Anterior cingulate cortex (tissue), 58 donors: ENCODE results near the gene TMEM45A.
A peak's percentile ranks its signal among the peaks of the same experiment; 100 is the strongest.
"Not testable (repeated sequence)": the region's sequence is repeated elsewhere in the genome, so short reads cannot be mapped to it uniquely, and the experiment has no call there.

Experiments used
- DNase-seq, 58 donors: peaks; one replicate each; lab custom pipeline; 2025; lab: John Stamatoyannopoulos, UW

Gene TMEM45A

GRCh38 chr3:100563228-100563627 is 70.8 kb downstream of the TMEM45A start:
- DNase-seq: no peak

DNA sequence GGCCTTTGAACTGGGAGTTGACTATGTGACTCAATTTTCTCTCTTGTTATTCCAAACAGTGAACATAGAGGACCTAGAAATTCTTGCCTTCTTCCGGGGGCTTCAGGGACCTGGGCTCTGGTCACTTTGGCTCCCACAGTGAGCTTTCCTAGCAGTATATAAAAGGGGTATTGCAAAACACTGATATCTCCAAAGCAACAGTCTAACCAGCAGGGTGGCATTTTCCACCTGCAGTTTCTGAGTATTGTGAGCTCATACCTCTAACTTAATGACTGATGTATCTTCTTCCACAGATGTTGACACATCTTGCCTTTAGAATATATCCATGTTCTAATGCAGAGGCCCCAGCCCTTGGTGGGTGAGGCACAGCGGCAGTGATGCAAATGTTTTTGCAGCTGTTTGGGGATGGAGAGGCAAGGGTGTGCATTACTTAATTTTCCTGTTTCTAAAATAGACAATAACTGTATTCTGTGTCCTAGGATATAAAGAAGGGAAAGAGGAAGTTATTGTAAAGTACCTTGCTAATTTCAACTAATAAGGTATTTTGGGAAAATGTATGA is 71.3 kb downstream of the TMEM45A start:
- no peak for DNase-seq

- DNase-seq: no peak
These were observed 78.4 kb downstream of the TMEM45A start for GRCh38 chr3:100570811-100571210.

DNA sequence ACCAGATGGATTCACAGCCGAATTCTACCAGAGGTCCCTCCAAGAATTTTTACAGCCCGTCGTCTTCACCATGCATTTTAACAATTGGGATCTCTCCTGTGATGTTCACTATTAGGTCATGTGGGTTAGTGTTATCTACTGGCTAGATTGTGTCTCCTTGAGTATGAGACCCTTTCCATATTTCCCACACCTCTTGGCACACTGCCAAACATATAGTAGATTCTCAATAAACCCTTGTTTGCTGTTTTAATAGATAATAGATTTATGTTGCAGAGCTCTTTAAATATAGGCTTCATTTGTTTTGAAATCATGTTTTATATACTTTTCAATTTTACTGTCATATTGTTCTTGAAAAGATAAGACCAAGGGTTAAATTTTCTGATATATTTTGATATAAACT is 82.1 kb downstream of the TMEM45A start:
- DNase-seq: no peak

GRCh38 chr3:100575704-100576103 is 83.3 kb downstream of the TMEM45A start:
- DNase-seq: no peak

DNA sequence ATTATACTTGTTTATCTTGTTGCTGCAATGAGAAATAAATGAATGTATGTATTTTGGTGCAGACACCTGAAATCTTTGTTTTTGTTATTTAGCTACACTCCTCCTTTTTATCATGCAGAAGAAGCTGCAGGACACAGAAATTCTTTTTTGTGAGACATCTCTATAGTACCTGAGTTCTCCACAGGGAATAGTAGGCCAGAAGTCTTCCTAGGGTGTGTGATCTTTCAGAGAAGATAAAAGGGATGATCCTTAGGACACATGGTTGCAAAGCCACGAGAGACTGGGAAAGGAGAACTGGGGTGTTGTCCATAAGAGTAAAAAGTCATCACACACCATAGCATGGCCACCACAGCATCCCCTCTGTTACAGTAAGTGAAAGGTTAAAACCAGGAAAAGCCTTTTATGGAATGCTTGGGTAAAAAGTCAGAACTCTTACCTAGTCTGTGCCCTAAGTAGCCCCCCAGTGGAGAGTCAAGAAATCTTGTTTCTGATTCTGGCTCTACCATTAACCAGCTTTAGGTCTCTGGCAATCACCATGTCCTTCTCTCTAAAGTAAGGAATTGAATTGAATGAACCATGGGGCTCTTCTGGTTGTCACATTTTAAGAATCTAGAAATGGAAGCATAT is 85.1 kb downstream of the TMEM45A start:
- no peak for DNase-seq

- no peak for DNase-seq
These were observed 86.2 kb downstream of the TMEM45A start for GRCh38 chr3:100578646-100579045.

- no peak for DNase-seq
These were observed 87.7 kb downstream of the TMEM45A start for GRCh38 chr3:100580147-100580546.

GRCh38 chr3:100581650-100582049 is 89.2 kb downstream of the TMEM45A start:
- no peak for DNase-seq

GRCh38 chr3:100582157-100582556 is 89.7 kb downstream of the TMEM45A start:
- DNase-seq: not testable (repeated sequence)

DNA sequence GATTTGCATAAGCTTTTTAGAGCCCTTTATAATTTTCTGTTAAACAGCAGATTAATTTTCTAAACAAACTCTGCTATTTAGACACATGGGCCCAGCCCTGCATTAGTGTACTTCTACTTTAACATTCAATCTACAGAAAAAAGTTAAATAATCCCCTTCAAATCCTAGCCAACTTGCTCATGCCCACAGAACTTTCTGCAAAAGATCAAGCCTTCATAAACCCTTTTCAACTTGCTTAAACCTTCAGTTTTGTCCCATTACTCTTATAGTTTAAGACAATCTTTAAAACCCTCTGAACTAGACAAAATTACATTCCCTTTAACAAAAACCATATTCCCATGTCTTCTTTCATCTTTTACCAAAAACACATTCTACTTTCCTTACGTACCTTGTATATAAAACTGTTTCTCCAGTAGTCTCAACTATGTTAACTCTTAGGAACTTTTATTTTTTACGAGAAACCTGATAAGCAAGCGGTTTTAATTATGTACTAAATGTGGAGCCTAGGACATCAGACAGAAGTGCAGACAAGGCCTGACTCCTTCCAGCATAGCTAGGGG is 91.8 kb downstream of the TMEM45A start:
- no peak for DNase-seq

- DNase-seq: no peak
These were observed 94.4 kb downstream of the TMEM45A start for GRCh38 chr3:100586832-100587231.

- DNase-seq: no peak
These were observed 95.8 kb downstream of the TMEM45A start for GRCh38 chr3:100588251-100588650.

- DNase-seq: peak in 45 of 58 donors; percentile 2 to 66 (median 24)
These were observed 97.9 kb downstream of the TMEM45A start for GRCh38 chr3:100590114-100590839.

DNA sequence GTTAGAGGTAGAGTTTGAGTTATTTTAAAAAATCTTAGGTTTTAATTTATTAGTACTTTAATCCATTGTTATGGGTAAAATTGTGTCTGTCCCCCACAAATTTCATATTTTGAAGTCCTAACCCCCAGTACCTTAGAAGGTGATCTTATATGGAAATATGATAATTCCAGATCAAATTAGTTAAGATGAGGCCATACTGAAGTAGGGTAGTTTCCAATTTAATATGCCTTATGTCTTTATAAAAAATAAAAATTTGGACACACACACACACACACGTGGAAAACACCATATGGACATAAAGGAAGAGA is 98.4 kb downstream of the TMEM45A start:
- DNase-seq: no peak

GRCh38 chr3:100591411-100591810 is 99.0 kb downstream of the TMEM45A start:
- no peak for DNase-seq

DNA sequence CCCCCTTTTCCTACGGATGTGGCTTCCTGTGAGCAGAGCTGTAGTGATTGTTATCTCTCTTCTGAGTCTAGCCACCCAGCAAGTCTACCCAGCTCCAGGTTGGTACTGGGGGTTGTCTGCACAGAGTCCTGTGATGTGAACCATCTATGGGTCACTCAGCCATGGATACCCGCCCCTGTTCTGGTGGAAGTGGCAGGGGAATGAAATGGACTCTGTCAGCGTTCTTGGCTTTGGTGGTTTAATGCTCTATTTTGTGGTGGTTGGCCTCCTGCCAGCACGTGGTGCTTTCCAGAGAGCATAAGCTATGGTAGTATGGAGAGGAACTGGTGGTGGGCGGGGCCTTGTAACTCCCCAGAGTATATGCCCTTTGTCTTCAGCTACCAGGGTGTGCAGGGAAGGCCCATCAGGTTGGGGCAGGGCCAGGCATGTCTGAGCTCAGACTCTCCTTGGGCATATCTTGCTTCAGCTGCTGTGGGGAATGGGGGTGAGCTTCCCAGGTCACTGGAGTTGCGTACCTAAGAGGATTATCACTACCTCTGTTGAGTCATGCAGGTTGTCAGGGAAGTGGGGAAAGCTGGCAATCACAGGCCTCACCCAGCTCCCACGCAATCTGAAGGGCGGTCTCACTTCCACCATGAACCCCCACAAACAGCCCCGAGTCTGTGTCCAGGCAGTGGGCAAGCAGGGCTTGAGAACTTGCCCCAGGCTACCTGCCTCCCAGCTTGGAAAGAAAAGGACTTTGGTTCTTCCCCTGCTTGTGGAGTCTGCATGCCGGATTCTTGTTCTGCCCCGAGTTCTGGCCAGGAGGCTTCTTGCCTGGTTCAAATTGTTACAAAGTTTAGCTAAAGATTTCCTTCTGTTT is 108.0 kb downstream of the TMEM45A start:
- DNase-seq: no peak

DNA sequence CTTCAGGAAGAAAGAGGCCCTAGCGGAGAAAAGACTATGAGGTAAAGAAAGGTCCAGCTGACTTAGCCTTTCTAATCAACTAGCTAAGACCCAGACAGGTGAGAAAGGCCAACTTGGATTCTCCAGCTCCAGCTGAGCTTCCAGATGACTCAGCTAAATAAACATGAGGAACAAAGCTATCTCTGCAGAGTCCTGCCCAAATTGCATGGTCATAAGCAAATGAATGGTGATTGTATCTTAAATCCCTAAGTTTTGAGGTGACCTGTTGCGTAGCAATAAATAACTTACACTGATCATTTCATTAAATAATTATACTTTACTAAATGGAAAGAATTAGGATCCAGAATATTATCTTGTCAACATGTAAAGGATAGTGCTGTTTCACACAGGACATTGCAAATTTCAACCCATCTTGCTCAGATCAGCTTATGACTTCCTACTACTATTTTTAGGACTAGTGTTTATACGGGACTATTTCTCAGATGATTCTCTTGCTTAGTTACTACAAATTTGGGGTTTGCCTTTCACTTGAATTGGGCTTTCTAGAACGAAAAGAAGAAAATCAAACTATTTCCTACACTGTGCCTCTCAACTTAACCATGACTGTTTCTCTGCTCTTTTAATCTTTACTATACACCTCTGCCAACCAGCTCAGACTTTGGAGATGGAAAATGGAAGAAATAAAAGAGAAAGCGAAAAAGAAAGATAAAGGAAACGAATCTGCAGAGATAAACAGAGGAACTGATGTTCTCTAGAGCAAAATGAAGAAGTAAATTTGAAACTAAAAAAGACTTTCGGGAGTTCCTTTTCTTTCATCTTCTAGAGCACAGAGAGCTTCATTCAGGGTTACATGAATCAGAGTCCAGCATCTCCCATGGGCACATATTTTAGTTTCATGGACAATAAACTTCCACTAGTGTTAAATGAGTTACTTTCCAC is 110.4 kb downstream of the TMEM45A start:
- DNase-seq: no peak

- DNase-seq: no peak
These were observed 111.0 kb downstream of the TMEM45A start for GRCh38 chr3:100603469-100603868.

DNA sequence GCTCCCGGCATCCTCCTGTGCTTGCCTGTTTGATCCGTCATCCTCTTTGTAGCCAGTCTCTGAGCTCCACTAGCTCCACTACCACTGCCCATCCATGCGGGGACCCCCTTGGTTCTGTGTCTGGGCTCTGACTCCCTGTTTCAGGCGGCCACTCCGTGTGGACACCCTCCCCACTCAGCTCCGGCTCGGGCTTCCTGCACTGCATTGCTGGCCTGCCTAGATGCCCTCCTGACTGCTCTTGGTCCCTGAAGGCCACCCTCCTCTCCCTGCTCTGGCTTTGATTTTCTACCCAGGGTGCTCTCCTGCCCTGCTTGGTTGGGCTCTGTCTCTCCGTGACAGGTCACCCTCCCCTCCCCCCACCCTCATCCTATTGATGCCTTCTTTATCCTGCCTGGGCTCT is 112.9 kb downstream of the TMEM45A start:
- DNase-seq: no peak
